ENCODE data around the gene SYT7. TPM values are rescaled to one million over a fixed set of nuclear protein-coding genes. Genes with fewer than 3 reads are reported as not detected.

The SYT7 gene
- total RNA-seq, 1 experiment from 2014 or later, result 2.5 TPM

- ATAC-seq, result no peak
- Histone ChIP-seq H3K4me1 (ENCODE audit: control insufficient read depth, insufficient read depth, low read length) (no peaks in the 10 kb centered on the region; the same call in 1 of the 2 replicates), H3K36me3 (ENCODE audit: control insufficient read depth, insufficient read depth, low read length) (no peaks in the 10 kb centered on the region), H3K9me3 (ENCODE audit: control insufficient read depth, insufficient read depth, low read depth, low read length) (no peaks in the 10 kb centered on the region), H3K4me3 (ENCODE audit: low read depth in 2 of 2, low read length in 2 of 2) (no peak overlapping the region), H3K27ac (ENCODE audit: low read length) (no peak overlapping the region), H3K27me3 (ENCODE audit: control insufficient read depth, insufficient read depth, low read length) (no peaks in the 10 kb centered on the region)
- DNase-seq (ENCODE audit: low read depth, low spot score), result no peak
- no TSS peak for BruUV-seq (replicated peaks)
- TF ChIP-seq TCF7L2 (IDR thresholded peaks at IDR 0.05; ENCODE audit: low read depth, low read length) (no peak), POLR2AphosphoS5 (IDR thresholded peaks at IDR 0.05; ENCODE audit: low read depth, low read length) (no peak), REST (IDR thresholded peaks at IDR 0.05; ENCODE audit: insufficient read depth in 1 of 2, low read depth in 2 of 2, low read length in 1 of 2) (no peak), SIN3A (IDR thresholded peaks at IDR 0.05; ENCODE audit: borderline replicate concordance, insufficient read depth, low read depth, low read length) (no peak), CTCF (IDR thresholded peaks at IDR 0.05) (no peak)
- intact Hi-C loops (cut with micrococcal nuclease; ENCODE audit: unreplicated experiment), result no loop called here
- in situ Hi-C loops (cut with HindIII; ENCODE audit: low pct_unique_long_range_greater_than_20kb, low sequenced_read_pairs), result no loop called here
- ChIA-PET CTCF (no interaction called here), POLR2A (no interaction called here)
Measured at GRCh38 chr11:61540528-61540927, 40.3 kb downstream of the SYT7 start.

GRCh38 chr11:61539831-61540357 lies 41.0 kb downstream of the SYT7 start:
- ATAC-seq, result no peak
- Histone ChIP-seq H3K27ac (ENCODE audit: low read length) (no peak overlapping the region), H3K36me3 (ENCODE audit: control insufficient read depth, insufficient read depth, low read length) (no peaks in the 10 kb centered on the region), H3K27me3 (ENCODE audit: control insufficient read depth, insufficient read depth, low read length) (no peaks in the 10 kb centered on the region), H3K4me1 (ENCODE audit: control insufficient read depth, insufficient read depth, low read length) (no peaks in the 10 kb centered on the region; the same call in 1 of the 2 replicates), H3K9me3 (ENCODE audit: control insufficient read depth, insufficient read depth, low read depth, low read length) (no peaks in the 10 kb centered on the region), H3K4me3 (ENCODE audit: low read depth in 2 of 2, low read length in 2 of 2) (no peak overlapping the region)
- DNase-seq (ENCODE audit: low read depth, low spot score), result no peak
- ChIA-PET POLR2A (no interaction called here), CTCF (no interaction called here)
- TF ChIP-seq CTCF (IDR thresholded peaks at IDR 0.05) (no peak), TCF7L2 (IDR thresholded peaks at IDR 0.05; ENCODE audit: low read depth, low read length) (no peak), REST (IDR thresholded peaks at IDR 0.05; ENCODE audit: insufficient read depth in 1 of 2, low read depth in 2 of 2, low read length in 1 of 2) (no peak), SIN3A (IDR thresholded peaks at IDR 0.05; ENCODE audit: borderline replicate concordance, insufficient read depth, low read depth, low read length) (no peak), POLR2AphosphoS5 (IDR thresholded peaks at IDR 0.05; ENCODE audit: low read depth, low read length) (no peak)
- in situ Hi-C loops (cut with HindIII; ENCODE audit: low pct_unique_long_range_greater_than_20kb, low sequenced_read_pairs) (no loop called here), intact Hi-C loops (cut with micrococcal nuclease; ENCODE audit: unreplicated experiment) (no loop called here)
- BruUV-seq (replicated peaks), result no TSS peak
